ENCODE results near the gene ARMC2.
A peak's percentile ranks its signal among the peaks of the same experiment; 100 is the strongest.

ARMC2 gene

GRCh38 chr6:108846628-108847027 lies 1.6 kb upstream of the ARMC2 start:
- Histone ChIP-seq H3K4me2 (ENCODE audit: low read depth, low read length, poor library complexity, severe bottlenecking) (no peak overlapping the region), H3F3A (ENCODE audit: low read depth) (peaks cover 8% of the 10 kb centered on the region)

GRCh38 chr6:108847738-108848115 lies 495 bp upstream of the ARMC2 start:
- peak overlapping the region; percentile 81 for H3K4me3 ChIP-seq (ENCODE audit: low read length, poor library complexity, severe bottlenecking)
- no peaks in the 10 kb centered on the region for H3K36me3 ChIP-seq (ENCODE audit: insufficient read depth, low read length)
- peaks cover 8% of the 10 kb centered on the region for H3F3A ChIP-seq (ENCODE audit: low read depth)
- H3K79me2 ChIP-seq (ENCODE audit: insufficient read depth, low read length): peaks cover 7% of the 10 kb centered on the region; the same call in 1 of the 2 replicates
- H3K9me2 ChIP-seq (replicated peaks; ENCODE audit: low read depth, low read length): no peaks in the 10 kb centered on the region
- H2AFZ ChIP-seq (ENCODE audit: low read length): peak overlapping the region; percentile 95
- peaks cover 50% of the 10 kb centered on the region for H3K4me1 ChIP-seq (ENCODE audit: insufficient read depth, low read length, poor library complexity, severe bottlenecking)
- peak overlapping the region; percentile 68 for H3K9ac ChIP-seq (ENCODE audit: low read depth, low read length, poor library complexity, severe bottlenecking)
- peak overlapping the region; percentile 90 for H3K4me2 ChIP-seq (ENCODE audit: low read depth, low read length, poor library complexity, severe bottlenecking)
- no peaks in the 10 kb centered on the region for H4K20me1 ChIP-seq (ENCODE audit: insufficient read depth, low read length, poor library complexity, severe bottlenecking)
- H3K9me3 ChIP-seq (ENCODE audit: insufficient read depth, low read depth, low read length): no peaks in the 10 kb centered on the region
- no peaks in the 10 kb centered on the region for H3K27me3 ChIP-seq (ENCODE audit: insufficient read depth, low read length, poor library complexity, severe bottlenecking)
- no peak for TF ChIP-seq EZH2phosphoT487 (IDR thresholded peaks at IDR 0.05; ENCODE audit: borderline replicate concordance)
- no peak for TF ChIP-seq CTCF (conservative IDR thresholded peaks at IDR 0.05; ENCODE audit: low read length)

More at GRCh38 chr6:108846628-108847027, 1.6 kb upstream of the ARMC2 start:
- no peaks in the 10 kb centered on the region for H3K27me3 ChIP-seq (ENCODE audit: insufficient read depth, low read length, poor library complexity, severe bottlenecking)
- no peak overlapping the region for H3K4me3 ChIP-seq (ENCODE audit: low read length, poor library complexity, severe bottlenecking)
- no peaks in the 10 kb centered on the region for H3K9me3 ChIP-seq (ENCODE audit: insufficient read depth, low read depth, low read length)
- H3K9me2 ChIP-seq (replicated peaks; ENCODE audit: low read depth, low read length): no peaks in the 10 kb centered on the region
- peaks cover 7% of the 10 kb centered on the region; the same call in 1 of the 2 replicates for H3K79me2 ChIP-seq (ENCODE audit: insufficient read depth, low read length)
- no peaks in the 10 kb centered on the region for H3K36me3 ChIP-seq (ENCODE audit: insufficient read depth, low read length)
- peaks cover 45% of the 10 kb centered on the region for H3K4me1 ChIP-seq (ENCODE audit: insufficient read depth, low read length, poor library complexity, severe bottlenecking)
- peak overlapping the region; percentile 68 for H3K9ac ChIP-seq (ENCODE audit: low read depth, low read length, poor library complexity, severe bottlenecking)
- TF ChIP-seq CTCF (conservative IDR thresholded peaks at IDR 0.05; ENCODE audit: low read length) (peak; percentile 29; the same call in 1 of the 2 replicates), EZH2phosphoT487 (IDR thresholded peaks at IDR 0.05; ENCODE audit: borderline replicate concordance) (no peak)
- no peaks in the 10 kb centered on the region for H4K20me1 ChIP-seq (ENCODE audit: insufficient read depth, low read length, poor library complexity, severe bottlenecking)
- peak overlapping the region; percentile 55 for H2AFZ ChIP-seq (ENCODE audit: low read length)

- H3K4me1 ChIP-seq (ENCODE audit: insufficient read depth, low read length, poor library complexity, severe bottlenecking): peaks cover 56% of the 10 kb centered on the region
- no peaks in the 10 kb centered on the region for H3K9me3 ChIP-seq (ENCODE audit: insufficient read depth, low read depth, low read length)
- H3K36me3 ChIP-seq (ENCODE audit: insufficient read depth, low read length): 0 out of 2 replicates have a peak, but pooled peaks cover 3% of the 10 kb centered on the region
- no peak for TF ChIP-seq EZH2phosphoT487 (IDR thresholded peaks at IDR 0.05; ENCODE audit: borderline replicate concordance)
- no peak for TF ChIP-seq CTCF (conservative IDR thresholded peaks at IDR 0.05; ENCODE audit: low read length)
- H3K4me2 ChIP-seq (ENCODE audit: low read depth, low read length, poor library complexity, severe bottlenecking): no peak overlapping the region
- H3F3A ChIP-seq (ENCODE audit: low read depth): peaks cover 8% of the 10 kb centered on the region
- no peaks in the 10 kb centered on the region for H3K9me2 ChIP-seq (replicated peaks; ENCODE audit: low read depth, low read length)
- no peaks in the 10 kb centered on the region for H3K27me3 ChIP-seq (ENCODE audit: insufficient read depth, low read length, poor library complexity, severe bottlenecking)
- no peaks in the 10 kb centered on the region for H4K20me1 ChIP-seq (ENCODE audit: insufficient read depth, low read length, poor library complexity, severe bottlenecking)
- no peak overlapping the region for H2AFZ ChIP-seq (ENCODE audit: low read length)
- H3K9ac ChIP-seq (ENCODE audit: low read depth, low read length, poor library complexity, severe bottlenecking): no peak overlapping the region
- peaks cover 7% of the 10 kb centered on the region; the same call in 1 of the 2 replicates for H3K79me2 ChIP-seq (ENCODE audit: insufficient read depth, low read length)
- no peak overlapping the region for H3K4me3 ChIP-seq (ENCODE audit: low read length, poor library complexity, severe bottlenecking)
Measured at GRCh38 chr6:108850669-108851465, 2.6 kb downstream of the ARMC2 start.
